Hepatic stellate cell (primary cell): ENCODE measurements around the gene TRPV5.

Experiments used
- DNase-seq: peaks from one replicate; pipeline ENCODE4 v3.0.0; 2011; ENCODE audit warnings: low spot score

Gene TRPV5

DNA sequence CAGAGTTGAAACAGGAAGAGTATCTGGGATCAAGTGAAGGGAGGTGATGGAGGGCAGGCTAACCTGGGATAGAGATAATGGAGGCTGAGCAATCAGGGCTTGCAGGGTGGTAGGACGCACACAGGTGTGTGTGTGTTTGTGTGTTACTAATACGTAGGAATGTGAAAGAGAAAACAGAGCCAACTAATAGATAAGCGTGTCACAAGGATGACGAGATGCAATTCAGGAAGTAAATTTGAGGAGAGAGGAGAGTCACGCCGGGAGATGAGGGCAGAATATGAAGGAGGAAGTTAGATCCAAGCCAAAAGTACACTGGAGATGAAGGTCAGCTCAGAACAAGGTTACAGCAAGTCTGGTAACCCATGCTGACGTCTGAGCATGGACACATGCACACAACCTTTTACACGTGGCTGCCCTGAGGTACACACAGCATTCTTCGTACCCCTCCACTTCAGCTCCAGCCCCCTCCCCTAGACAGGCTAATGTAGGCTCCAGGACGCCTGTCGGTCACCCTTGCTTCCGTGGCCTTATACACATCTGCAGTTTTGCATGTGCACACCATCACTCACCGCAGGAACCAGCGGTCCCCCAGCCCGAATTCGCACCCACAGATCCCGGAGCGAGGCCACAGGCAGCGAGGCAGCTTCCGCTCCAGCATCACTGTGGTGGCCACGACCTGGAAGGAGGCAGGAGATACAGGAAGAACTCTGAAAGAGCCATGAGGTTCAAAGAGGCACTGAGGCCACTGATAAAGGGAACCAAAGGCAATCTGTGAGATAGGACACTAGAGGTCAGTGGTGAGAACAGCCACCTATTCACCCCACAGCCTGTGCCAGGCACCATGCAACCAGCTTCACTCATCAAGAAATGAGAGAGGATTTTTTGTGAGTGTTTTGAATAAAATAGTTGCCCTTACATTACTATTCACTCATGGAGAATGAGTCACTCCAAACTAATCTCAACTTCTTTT, 24.3 kb downstream of the TRPV5 start:
- DNase-seq: no peak

DNA sequence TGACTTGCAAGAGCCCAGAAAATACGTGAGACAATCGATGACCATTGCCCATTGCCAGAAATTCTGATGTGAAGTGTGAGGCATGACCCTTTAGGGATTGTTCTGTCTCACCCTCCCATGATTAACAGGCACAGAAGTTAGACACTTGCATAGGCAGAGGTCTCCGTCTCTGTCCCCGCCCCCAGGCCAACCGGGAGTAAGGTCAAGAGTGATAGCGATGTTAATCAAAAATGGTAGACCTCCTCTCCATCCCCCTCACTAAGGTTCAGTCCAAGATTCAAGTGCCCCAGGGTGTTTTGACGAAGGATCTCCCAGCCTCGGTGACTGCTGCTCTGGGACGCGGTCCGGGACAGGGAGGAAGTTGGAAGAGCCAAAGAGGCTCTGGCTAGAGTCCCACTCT, 25.3 kb downstream of the TRPV5 start:
- no peak for DNase-seq

DNA sequence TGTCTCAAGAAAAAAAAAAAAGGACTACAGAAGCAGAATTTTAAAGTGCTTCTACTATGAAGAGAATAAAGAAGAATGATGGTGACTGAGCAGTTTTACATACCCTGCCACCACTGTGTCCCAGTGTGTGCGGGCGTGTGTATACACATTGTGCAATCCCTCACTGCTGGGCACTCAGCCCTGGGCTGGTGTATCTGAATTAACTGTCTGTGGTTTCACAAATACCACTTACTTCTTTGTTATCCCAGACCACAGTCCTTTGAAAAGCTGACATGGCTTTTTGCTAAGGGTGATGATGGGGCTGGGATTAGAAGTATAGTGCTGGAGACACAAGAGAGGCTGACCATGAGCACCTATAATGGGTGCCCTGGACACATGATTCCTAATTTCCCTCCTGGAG, 26.9 kb downstream of the TRPV5 start:
- no peak for DNase-seq

DNA sequence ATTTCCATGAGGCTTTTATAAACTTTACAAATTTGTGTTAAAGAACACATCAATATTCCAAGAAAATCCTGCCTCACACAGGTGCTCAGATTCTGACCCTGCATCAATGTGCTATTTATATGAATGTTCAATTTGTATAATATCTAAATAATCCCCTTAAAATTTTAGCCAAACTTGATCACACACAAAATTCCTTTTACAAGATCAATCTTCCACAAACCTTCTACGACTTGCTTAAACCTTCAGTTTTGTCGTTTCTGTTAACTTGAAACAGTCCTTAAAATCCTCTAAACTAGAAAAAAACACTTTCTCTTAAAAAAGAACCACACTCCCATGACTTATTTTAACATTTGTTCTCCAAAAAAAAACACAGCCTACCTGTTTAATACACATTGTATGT, 27.8 kb downstream of the TRPV5 start:
- DNase-seq: no peak

DNA sequence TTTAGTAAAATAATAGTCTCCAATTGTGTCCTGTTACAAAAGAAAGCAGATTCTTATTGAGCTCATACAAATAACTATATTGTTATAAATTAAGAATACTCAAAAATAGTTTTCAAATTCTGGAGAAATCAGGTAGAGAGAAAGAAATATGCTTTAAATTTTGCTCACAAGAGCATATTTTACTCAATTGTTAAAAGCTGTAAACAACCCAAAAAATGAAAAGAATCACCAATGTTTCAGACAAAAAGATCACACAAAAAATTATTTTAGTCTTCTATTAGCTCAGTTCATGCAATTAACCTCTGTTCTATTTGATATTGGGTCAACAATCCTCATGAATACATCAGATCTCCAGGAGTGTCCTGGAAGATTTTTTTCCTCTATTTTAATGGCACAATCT, 29.4 kb downstream of the TRPV5 start:
- DNase-seq: no peak

DNA sequence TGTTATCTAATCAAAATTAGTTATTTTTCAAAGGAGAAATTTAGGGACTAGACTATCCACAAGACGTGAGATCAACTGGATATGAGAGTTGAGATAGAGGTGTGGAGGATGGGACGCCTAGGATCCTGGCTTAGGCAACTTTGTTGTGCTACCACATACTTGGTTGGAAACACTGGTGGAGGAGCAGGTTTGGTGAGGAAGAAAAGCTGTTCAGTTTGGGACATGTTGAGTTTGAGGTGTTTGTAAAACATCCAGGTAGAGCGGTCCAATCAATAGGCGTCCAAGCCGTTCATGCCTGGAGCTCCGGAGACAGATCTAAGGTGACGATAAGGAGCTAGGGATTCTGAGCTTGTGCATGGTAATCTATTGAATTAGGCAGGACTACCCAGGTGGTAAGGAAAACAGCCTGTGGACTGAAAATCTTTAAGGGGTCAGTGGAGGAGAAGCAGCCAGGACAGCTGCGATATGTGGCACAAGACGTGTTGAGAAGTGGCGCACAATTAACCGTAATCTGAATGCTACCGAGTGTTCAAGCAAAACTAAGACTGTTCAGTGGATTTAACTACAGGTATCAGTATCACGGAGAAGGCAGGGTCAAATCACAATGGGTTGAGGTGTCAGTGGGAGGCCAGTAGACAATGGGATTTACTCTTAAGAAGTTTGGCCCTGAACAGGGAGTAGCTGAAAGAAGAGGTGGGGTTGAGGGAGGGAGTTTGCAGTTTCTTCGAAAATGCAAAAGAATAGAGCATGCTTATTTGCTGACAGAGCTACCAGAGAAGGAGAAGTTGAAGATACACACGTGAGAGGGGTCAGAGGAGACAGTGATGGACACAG, 31.9 kb downstream of the TRPV5 start:
- no peak for DNase-seq

DNA sequence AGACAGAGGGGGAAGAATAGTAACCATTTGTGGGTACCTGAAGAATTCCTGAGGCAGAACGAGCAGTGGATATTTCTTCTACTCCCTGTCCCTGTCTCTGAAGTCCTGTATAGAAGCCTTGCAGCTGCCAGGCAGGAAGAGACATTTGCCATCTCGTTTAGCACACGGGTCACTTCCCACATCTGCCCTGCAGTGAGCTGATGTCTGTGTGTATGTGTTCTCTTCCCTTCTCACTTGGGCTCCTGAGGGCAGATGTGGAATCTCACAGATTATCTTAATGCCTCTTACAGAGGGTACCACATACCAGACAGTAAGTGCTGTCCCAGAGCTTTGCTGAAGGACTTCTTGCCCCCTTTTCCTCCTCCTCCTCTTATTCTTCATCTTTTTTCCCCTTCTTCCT, 33.9 kb downstream of the TRPV5 start:
- DNase-seq: no peak

DNA sequence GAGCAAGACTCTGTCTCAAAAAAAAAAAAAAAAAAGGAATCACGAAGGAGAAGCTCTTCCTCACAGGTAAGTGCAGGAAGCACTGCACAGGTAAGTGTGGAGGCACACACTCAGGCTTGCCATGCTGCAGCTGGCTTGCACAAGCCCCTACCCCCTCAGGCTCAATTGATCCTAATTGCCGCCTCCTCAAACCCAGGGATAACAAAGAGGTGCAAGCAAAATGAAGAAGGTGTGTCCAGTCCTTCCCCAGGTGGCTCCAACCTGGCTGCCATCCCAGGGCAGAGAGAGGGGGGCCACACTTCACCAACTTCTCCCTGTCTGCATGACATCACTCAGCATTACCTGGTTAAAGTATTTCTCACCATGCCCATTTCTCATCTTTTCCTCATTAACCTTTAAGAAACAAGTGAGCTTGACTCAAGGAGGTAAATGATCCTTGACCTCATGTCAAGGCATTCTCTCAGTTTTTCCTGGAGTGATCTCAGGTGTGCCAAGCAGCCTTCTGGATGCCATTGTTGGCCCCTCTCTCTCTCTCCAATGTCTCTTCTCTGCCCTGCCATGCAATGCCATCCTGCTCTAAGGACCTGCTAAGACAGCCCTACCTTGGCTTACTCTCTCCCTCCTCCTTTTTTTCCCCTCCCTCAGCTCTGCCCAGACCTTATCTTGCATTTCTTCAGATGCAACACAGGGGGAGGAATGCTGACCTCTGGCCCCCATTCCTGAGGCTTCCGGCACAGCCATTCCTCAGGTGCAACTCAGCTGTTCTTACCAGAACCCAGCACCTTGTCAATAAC, 35.0 kb downstream of the TRPV5 start:
- no peak for DNase-seq

DNA sequence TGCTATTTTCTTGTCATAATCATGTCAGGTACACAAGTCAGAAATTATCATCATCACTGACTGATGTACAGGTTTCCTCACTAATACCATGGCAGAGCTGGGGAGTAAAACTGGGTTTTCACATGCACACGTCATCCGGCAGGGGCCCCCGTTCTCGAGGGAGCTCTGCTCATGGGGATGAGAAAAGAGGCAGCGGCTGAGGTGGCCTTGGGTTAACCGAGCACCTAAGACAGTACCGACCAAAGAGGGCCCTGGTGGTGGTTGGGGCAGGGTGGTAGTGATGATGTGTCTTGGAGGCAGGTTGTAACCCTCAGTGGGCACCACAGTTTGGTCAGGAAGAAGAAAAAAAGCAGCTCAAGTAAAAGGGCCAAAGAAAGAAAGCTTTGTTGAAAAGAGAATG, 35.9 kb downstream of the TRPV5 start:
- no peak for DNase-seq

DNA sequence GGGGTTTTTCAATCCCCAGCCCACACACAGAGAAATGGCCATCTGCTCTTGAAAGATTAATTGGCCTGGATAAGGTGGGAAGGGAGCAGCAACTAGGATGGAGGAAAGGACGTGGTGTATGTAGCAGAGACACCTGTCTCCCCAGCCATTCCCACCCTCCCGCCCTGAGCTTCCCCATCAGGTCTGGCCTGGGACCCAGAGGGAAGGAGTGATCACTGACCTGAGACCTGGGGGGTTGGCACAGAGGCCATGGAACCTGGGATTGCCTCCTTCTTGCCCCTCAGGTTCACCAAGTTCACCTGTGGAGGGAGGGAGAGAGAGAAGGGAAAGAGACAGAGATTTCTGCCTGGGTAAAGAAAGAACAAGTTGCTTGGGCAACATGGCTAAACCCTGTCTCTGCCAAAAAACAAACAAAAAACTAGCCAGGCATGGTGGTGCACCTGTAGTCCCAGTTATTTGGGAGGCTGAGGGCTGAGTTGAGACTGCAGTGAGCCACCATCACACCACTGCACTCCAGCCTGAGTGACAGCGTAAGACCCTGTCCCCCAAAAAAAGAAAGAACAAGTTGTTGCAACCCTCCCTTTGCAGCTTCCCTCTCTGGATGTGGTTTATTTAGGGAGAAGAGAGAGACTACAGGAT, 36.7 kb downstream of the TRPV5 start:
- no peak for DNase-seq

DNA sequence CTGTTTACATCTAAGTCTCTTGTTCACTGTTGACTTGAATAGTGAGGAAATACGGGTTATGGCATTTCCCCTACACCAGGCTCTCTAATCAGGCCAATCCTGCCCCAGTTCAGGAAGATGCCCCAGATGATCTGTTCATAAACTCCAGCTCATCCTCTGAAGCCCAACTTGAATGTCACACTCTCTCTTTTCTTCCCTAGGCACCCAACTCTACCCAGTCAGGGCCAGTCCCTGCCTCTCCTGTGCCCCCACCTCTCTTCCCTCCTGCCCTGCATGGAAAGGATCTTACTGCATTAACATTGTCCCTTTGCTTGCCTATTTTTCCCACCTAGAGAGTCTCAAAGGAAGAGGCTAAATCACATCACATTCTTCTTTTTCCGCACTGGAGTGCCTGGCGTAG, 37.4 kb downstream of the TRPV5 start:
- no peak for DNase-seq

DNA sequence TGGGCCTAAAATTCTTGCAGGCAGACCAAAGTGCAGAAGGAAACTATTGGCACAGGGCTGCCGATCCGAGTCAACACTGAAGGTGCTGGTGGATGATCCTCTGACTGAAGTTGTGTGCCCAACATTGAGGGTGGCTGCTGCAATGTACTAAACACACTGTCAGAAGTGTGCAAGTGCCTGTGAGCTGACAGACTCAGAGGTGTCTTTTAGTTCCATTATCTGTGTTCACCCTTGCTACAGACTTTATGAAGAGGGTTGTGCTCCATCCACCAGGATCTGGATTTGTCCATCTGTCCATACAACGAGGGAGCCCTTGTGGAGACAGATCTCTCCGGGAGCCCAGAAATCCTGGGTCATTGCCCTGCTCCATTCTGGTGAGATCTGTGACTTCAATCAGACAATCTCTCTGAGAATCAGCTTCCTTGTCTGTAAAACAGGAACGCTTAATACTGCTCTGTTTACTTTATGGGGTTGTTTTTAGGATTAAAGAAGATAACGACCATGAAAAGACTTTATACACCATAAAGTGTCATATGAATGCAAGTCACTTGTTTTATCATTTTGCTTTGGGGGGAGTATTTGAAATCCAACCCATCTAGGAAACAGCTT, 38.5 kb downstream of the TRPV5 start:
- no peak for DNase-seq

DNA sequence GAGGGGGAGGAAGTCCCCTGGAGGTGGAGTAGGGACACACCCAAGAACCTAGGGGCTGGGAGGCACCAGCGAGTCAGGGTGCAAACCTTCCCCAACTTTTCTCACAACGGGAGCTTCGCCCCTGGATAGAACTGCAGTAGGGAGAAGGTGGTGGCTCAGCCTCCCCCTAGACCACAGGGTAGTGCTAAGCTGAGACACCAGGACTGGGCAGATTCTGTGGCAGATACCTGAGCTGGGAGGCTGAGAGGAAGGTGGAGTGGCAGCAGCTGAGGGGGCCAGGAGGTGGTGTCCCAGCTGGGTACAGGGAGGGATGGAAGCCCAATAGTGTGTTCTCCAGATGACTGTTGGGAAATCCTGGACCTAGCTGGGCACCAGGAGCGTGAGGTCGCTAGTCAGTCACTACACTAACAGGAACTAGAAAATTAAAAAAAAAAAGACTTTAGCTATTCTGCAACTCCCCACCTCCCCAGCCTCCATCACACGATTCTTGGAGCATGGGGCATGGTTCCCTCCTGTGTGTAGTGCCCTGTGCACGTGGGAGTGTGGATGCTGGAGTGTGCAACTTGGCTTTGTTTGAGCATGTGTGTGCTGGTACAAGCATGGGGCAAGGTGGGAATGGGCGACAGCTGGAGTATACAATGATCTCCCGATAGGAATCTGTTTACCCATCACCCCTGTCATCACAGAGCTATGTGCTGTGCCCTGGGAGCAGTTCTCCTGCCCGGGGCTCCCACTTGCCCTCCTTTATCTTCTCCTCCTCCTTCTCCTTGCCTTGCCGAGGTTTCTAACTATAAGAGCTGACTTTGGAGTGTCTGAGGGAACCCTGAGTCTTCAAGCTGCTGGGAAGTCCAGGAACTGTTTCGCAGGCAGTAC, 39.2 kb downstream of the TRPV5 start:
- no peak for DNase-seq

DNA sequence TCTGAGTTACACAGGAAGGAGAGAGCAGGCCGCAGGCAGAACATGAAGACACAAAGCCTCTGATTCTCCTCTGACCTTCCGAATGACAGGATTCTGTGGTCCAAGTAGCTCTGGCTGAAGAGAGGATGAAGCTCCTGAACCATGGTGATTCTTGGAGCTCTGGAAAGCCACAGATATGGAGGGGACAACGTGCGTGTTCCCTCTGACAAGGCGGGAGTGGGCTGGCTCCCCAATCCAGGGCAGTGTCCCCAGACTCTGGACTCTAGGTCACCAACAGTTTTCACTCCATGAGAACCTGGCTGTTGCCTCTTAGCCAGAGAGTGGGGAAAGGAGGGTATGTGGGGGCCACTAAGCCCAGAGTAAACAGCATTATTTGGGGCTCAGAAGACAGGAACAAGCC, 40.6 kb downstream of the TRPV5 start:
- no peak for DNase-seq

DNA sequence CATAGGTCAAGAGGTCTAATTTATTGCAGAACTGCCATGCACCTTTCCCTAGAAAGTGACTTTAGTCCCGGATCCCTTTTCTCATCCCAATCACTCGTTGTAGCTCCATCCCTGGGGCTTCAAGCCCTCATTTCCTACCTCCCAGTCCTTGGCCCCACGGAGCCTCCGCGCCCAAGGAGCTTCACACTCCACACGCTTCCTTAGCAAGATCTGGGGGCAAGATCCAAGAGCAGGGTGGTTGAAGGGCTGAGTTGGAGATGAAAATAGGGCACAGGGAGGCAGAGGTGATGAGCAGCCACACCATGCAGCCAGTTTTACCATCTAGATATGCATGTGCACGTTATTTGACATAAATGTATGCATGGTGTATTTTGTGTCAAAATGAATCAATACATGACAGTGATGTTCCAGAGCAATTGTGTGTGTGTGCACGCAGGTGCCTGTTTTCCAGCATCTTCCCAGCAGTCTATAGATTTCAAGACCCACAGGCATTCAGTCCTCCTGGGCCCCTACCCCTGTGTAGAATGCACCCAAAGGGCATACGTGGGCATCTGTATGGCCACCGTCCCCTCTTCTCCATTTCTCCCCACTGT, 42.0 kb downstream of the TRPV5 start:
- no peak for DNase-seq

DNA sequence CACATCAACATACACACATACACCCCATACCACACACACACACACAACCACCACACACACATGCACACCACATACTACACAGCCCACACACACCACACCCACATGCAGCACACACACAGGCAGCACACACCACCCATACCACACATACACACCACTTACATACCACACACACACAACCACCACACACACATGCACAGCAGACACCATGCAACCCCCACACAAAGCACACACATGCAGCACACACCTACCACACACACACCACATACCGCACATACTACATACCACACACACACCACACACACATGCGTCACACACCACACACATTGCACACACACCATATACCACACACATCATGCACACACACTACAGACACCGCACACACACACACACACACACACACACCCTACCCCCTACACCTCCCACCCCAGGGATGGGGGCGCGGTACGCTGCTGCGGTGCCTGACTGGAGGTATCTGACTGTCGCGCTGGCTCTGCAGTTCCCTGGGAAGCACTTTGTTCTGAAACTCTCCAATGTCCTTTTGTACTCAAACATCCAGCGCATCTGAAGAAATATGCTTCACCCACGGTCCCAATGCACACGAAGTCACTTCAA, 42.6 kb downstream of the TRPV5 start:
- DNase-seq: no peak

DNA sequence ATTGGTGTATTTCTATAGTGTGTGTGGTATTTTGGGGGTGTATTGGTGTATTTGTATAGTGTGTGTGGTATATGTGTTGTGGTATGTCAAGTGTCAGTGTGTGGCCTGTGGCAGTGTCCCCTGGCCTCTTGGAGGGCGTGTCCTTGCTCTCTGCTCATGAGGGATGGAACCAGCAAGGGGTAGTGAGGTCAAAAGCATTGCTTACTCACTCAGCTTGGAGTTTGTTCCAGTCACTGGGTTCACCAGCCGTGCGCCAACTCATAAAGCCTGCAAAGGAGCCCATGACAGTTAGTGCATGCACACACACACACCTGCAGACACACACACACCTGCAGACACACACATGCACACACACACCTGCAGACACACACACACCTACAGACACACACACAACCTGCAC, 43.7 kb downstream of the TRPV5 start:
- DNase-seq: no peak

DNA sequence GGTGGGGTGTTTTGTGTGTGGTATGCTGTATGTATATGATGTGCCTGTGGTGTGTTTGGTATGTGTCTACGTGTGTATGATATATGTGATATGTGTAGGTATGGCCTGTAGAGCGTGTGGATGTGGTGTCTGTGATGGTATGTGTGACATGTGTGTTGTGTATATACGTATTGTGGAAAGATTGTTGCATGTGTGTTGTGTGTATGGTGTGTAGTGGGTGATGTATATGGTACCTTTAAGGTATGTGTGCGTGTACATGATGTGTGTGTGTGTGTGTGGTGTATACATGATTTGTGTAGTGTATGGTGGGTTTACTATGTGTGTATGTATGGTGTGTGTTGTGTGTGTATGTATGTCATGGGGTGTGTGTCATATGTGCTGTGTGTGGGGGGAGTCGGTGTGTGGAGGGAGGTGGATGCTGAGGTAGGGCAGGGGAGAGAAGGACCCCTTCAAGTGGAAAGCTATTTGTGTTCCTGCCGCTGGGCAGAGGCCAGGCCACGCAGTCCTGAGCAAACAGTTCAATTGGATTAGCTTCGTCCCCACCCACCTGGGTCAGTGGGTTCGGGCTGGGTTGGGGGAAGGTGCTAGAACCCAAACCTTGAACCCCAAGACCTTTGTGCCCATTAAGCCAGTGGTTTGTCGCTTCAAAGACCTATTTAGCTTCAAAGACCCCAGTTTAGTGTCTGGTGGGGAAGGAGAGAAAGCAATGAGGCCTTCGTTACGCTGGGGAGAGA, 46.1 kb downstream of the TRPV5 start:
- DNase-seq: no peak

DNA sequence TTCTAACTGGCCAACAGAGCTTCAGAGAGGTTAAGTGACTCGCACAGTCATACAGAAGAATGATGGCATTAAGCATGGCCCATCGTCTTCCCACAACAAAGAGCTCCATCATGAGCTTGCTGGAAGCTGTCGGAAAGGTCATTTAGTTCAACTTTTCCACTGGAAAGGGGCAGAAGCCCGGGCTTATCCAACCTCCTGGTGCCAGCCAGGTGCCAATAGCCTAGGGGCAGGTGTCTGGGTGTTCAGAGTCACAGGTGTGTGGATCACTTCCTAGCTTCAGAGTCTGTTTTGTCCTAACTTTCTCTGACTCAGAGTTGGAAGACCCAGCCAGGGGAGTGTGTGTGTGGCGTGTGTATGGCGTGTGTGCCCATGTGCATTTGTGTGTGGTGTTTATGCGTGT, 46.7 kb downstream of the TRPV5 start:
- DNase-seq: no peak
